Measurements from ENCODE around the gene SCNM1.
"Not testable (repeated sequence)": the region's sequence is repeated elsewhere in the genome, so short reads cannot be mapped to it uniquely, and the experiment has no call there.

Gene SCNM1

GRCh38 chr1:151205381-151205965 lies 39.5 kb downstream of the SCNM1 start:
- peaks cover 0 to 41% (median 21%) of the 10 kb centered on the region in 5 donors for H3K36me3 ChIP-seq (ENCODE audit: control insufficient read depth in 5 of 5, insufficient read depth in 5 of 5, low read length in 5 of 5)
- H3K4me1 ChIP-seq (ENCODE audit: control insufficient read depth in 5 of 5, insufficient read depth in 5 of 5, low read length in 5 of 5), result peaks cover 0 to 15% (median 8%) of the 10 kb centered on the region in 5 donors
- H3K9me3 ChIP-seq (ENCODE audit: control insufficient read depth in 5 of 5, low read length in 5 of 5); H3K27me3 ChIP-seq (ENCODE audit: control insufficient read depth in 5 of 5, insufficient read depth in 4 of 5, low read length in 5 of 5); H3K4me3 ChIP-seq (ENCODE audit: low read depth in 1 of 5, low read length in 5 of 5); H3K27ac ChIP-seq (ENCODE audit: low read depth, low read length): not testable (repeated sequence)
- H3K9ac ChIP-seq (ENCODE audit: low read length in 5 of 5), result peak overlapping the region in 1 of 5 donors; percentile 4

GRCh38 chr1:151210830-151211229 lies 44.9 kb downstream of the SCNM1 start:
- Histone ChIP-seq H3K4me1 (ENCODE audit: control insufficient read depth in 5 of 5, insufficient read depth in 5 of 5, low read length in 5 of 5) (peaks cover 0 to 9% (median 3%) of the 10 kb centered on the region in 5 donors), H3K27me3 (ENCODE audit: control insufficient read depth in 5 of 5, insufficient read depth in 4 of 5, low read length in 5 of 5) (no peaks in the 10 kb centered on the region), H3K9me3 (ENCODE audit: control insufficient read depth in 5 of 5, low read length in 5 of 5) (no peaks in the 10 kb centered on the region), H3K27ac (ENCODE audit: low read depth, low read length) (no peak overlapping the region), H3K4me3 (ENCODE audit: low read depth in 1 of 5, low read length in 5 of 5) (no peak overlapping the region), H3K36me3 (ENCODE audit: control insufficient read depth in 5 of 5, insufficient read depth in 5 of 5, low read length in 5 of 5) (peaks cover 0 to 37% (median 16%) of the 10 kb centered on the region in 5 donors), H3K9ac (ENCODE audit: low read length in 5 of 5) (no peak overlapping the region)

GRCh38 chr1:151211972-151212705 lies 46.2 kb downstream of the SCNM1 start:
- Histone ChIP-seq H3K4me3 (ENCODE audit: low read depth in 1 of 5, low read length in 5 of 5) (no peak overlapping the region), H3K9ac (ENCODE audit: low read length in 5 of 5) (no peak overlapping the region), H3K27me3 (ENCODE audit: control insufficient read depth in 5 of 5, insufficient read depth in 4 of 5, low read length in 5 of 5) (no peaks in the 10 kb centered on the region), H3K27ac (ENCODE audit: low read depth, low read length) (no peak overlapping the region), H3K36me3 (ENCODE audit: control insufficient read depth in 5 of 5, insufficient read depth in 5 of 5, low read length in 5 of 5) (peaks cover 0 to 29% (median 14%) of the 10 kb centered on the region in 5 donors), H3K4me1 (ENCODE audit: control insufficient read depth in 5 of 5, insufficient read depth in 5 of 5, low read length in 5 of 5) (peaks cover 0 to 9% (median 3%) of the 10 kb centered on the region in 5 donors), H3K9me3 (ENCODE audit: control insufficient read depth in 5 of 5, low read length in 5 of 5) (no peaks in the 10 kb centered on the region)

- no peak overlapping the region for H3K27ac ChIP-seq (ENCODE audit: low read depth, low read length)
- peaks cover 0 to 19% (median 5%) of the 10 kb centered on the region in 5 donors for H3K36me3 ChIP-seq (ENCODE audit: control insufficient read depth in 5 of 5, insufficient read depth in 5 of 5, low read length in 5 of 5)
These were observed 47.6 kb downstream of the SCNM1 start for GRCh38 chr1:151213560-151213959.

More at GRCh38 chr1:151213560-151213959, 47.6 kb downstream of the SCNM1 start:
- peak overlapping the region in 1 of 5 donors; percentile 41 for H3K9ac ChIP-seq (ENCODE audit: low read length in 5 of 5)
- H3K4me1 ChIP-seq (ENCODE audit: control insufficient read depth in 5 of 5, insufficient read depth in 5 of 5, low read length in 5 of 5), result peaks cover 1 to 11% (median 3%) of the 10 kb centered on the region in 5 donors
- H3K4me3 ChIP-seq (ENCODE audit: low read depth in 1 of 5, low read length in 5 of 5), result no peak overlapping the region
- H3K9me3 ChIP-seq (ENCODE audit: control insufficient read depth in 5 of 5, low read length in 5 of 5), result no peaks in the 10 kb centered on the region
- H3K27me3 ChIP-seq (ENCODE audit: control insufficient read depth in 5 of 5, insufficient read depth in 4 of 5, low read length in 5 of 5), result no peaks in the 10 kb centered on the region

Measured in subcutaneous abdominal adipose tissue (tissue), 5 donors.